Endothelial cell of umbilical vein (primary cell): ENCODE data around the gene ZMIZ1. TPM values are rescaled to one million over a fixed set of nuclear protein-coding genes. Genes with fewer than 3 reads are reported as not detected.

Experiments used
- BruUV-seq: library from RNA; stranded (reverse); fragments of 400-500 nt; replicated peaks from 2 replicates; lab custom pipeline; 2021; lab: Mats Ljungman, UMichigan
- CTCF ChIA-PET: fragments of 300-600, 350-600 bp; sonication (Branson Sonifier 250); formaldehyde crosslinking; loops from one replicate; lab custom pipeline; 2021; ENCODE audit warnings: antibody characterized with exemption, inconsistent platforms; lab: Charles Lee
- POLR2A ChIA-PET: fragments of 300-600, 350-600 bp; sonication (Branson Sonifier 250); formaldehyde crosslinking; loops from one replicate; lab custom pipeline; 2021; ENCODE audit warnings: antibody characterized with exemption, inconsistent platforms; lab: Charles Lee
- DNase-seq: peaks from one replicate; pipeline ENCODE4 v3.0.0-alpha.2; 2011; ENCODE audit warnings: low read depth, low spot score
- FAIRE-seq: peaks from 2 replicates; lab custom pipeline; 2011; peaks lifted over from hg19 to GRCh38; lab: Jason Lieb, UNC
- H2AFZ ChIP-seq: 2 replicates; pipeline ENCODE4 v1.6.0; 2012; ENCODE audit warnings: low read depth, low read length, control low read depth, inconsistent platforms
- H3K27ac ChIP-seq: 2 replicates; pipeline ENCODE4 v1.5.1; 2011; ENCODE audit warnings: low read depth, mild to moderate bottlenecking, control low read depth, low read length, moderate library complexity; ENCODE audit not compliant: insufficient read depth
- H3K27me3 ChIP-seq, 2 experiments: 2 replicates each; pipeline versions ENCODE4 v1.6.0 to v1.6.1; 2011; ENCODE audit warnings: low read length in 2 of 2, mixed read lengths in 1 of 2; ENCODE audit not compliant: control insufficient read depth in 2 of 2, insufficient read depth in 2 of 2
- H3K36me3 ChIP-seq, 2 experiments: 2 replicates in 1 of 2; 3 replicates in 1 of 2; pipeline ENCODE4 v1.5.1; 2011; ENCODE audit warnings: low read length in 2 of 2, mild to moderate bottlenecking in 1 of 2, moderate library complexity in 1 of 2; ENCODE audit not compliant: control insufficient read depth in 2 of 2, insufficient read depth in 2 of 2; ENCODE audit errors: extremely low read depth in 1 of 2
- H3K4me1 ChIP-seq: 3 replicates; pipeline ENCODE4 v1.5.1; 2011; ENCODE audit warnings: mild to moderate bottlenecking, low read length; ENCODE audit not compliant: control insufficient read depth, insufficient read depth; ENCODE audit errors: extremely low read depth
- H3K4me2 ChIP-seq: 2 replicates; pipeline ENCODE4 v1.6.1; 2011; ENCODE audit warnings: low read length, control low read depth, mixed read lengths; ENCODE audit not compliant: insufficient read depth
- H3K4me3 ChIP-seq, 3 experiments: fragments of 200-600 bp in 1 of 3; sonication (generic), shearing (Covaris generic) in 1 of 3; replicated peaks in 1 of 3; 2 replicates each; pipeline ENCODE4 v1.5.1; 2011 to 2016; ENCODE audit warnings: control low read depth in 3 of 3, low read length in 3 of 3, mild to moderate bottlenecking in 2 of 3, inconsistent platforms in 1 of 3, low read depth in 1 of 3, moderate library complexity in 1 of 3; ENCODE audit not compliant: insufficient read depth in 1 of 3
- H3K79me2 ChIP-seq: 2 replicates; pipeline ENCODE4 v1.6.0; 2012; ENCODE audit warnings: low read length, inconsistent platforms; ENCODE audit not compliant: control insufficient read depth, insufficient read depth
- H3K9ac ChIP-seq: replicated peaks from 2 replicates; pipeline ENCODE3; 2011; ENCODE audit warnings: low read length, control low read depth; ENCODE audit not compliant: insufficient read depth; ENCODE audit errors: extremely low read depth
- H3K9me1 ChIP-seq: replicated peaks from 3 replicates; pipeline ENCODE4 v1.6.0; 2011; ENCODE audit warnings: mild to moderate bottlenecking, low read length; ENCODE audit not compliant: control insufficient read depth, insufficient read depth; ENCODE audit errors: extremely low read depth
- H3K9me3 ChIP-seq: replicated peaks from 2 replicates; pipeline ENCODE4 v1.5.1; 2012; ENCODE audit warnings: low read length, inconsistent platforms; ENCODE audit not compliant: control insufficient read depth, insufficient read depth
- H4K20me1 ChIP-seq: replicated peaks from 2 replicates; pipeline ENCODE3; 2011; ENCODE audit warnings: mild to moderate bottlenecking, low read length; ENCODE audit not compliant: control insufficient read depth, insufficient read depth; ENCODE audit errors: extremely low read depth
- CTCF ChIP-seq, 2 donors: IDR thresholded peaks; 1 replicate in 1 of 2; 2 replicates in 1 of 2; pipeline ENCODE4 v1.5.1; 2011; ENCODE audit warnings: low read length in 2 of 2, mild to moderate bottlenecking in 2 of 2, moderate library complexity in 2 of 2, control low read depth in 1 of 2, inconsistent platforms in 1 of 2, low read depth in 1 of 2; ENCODE audit not compliant: insufficient read depth in 1 of 2; ENCODE audit errors: extremely low read depth in 1 of 2
- EZH2 ChIP-seq: IDR thresholded peaks from 2 replicates; pipeline ENCODE4 v1.6.1; 2012; ENCODE audit warnings: borderline replicate concordance, low read depth, mild to moderate bottlenecking, moderate library complexity, low read length, inconsistent platforms; ENCODE audit not compliant: severe bottlenecking
- FOS ChIP-seq: IDR thresholded peaks from 2 replicates; pipeline ENCODE4 v1.6.1; 2011; ENCODE audit warnings: mild to moderate bottlenecking, low read length, moderate library complexity, borderline replicate concordance; ENCODE audit not compliant: insufficient read depth
- GATA2 ChIP-seq: IDR thresholded peaks from 2 replicates; pipeline ENCODE4 v1.7.0; 2011; ENCODE audit warnings: low read depth, mild to moderate bottlenecking, moderate library complexity, mixed read lengths, low read length; ENCODE audit not compliant: insufficient read length, insufficient read depth
- JUN ChIP-seq: IDR thresholded peaks from 2 replicates; pipeline ENCODE4 v1.6.1; 2011; ENCODE audit warnings: borderline replicate concordance, low read depth; ENCODE audit not compliant: insufficient read length, insufficient read depth
- MAX ChIP-seq: IDR thresholded peaks from 2 replicates; pipeline ENCODE4 v1.6.1; 2011; ENCODE audit not compliant: insufficient read depth, insufficient read length
- MYC ChIP-seq: IDR thresholded peaks from one replicate; pipeline ENCODE4 v1.6.1; 2011; ENCODE audit warnings: mild to moderate bottlenecking, low read depth, low read length
- POLR2A ChIP-seq: IDR thresholded peaks from 2 replicates; pipeline ENCODE4 v1.6.1; 2012; ENCODE audit warnings: low read depth, mild to moderate bottlenecking, control low read depth, low read length
- POLR2AphosphoS5 ChIP-seq: IDR thresholded peaks from 2 replicates; pipeline ENCODE4 v1.6.1; 2012; ENCODE audit warnings: low read depth, mild to moderate bottlenecking, control low read depth, low read length, moderate library complexity; ENCODE audit not compliant: insufficient read depth
- dilution Hi-C: fragments of 300-500 bp; cut with MboI; formaldehyde crosslinking; loops from one replicate; pipeline ENCODE4 v1.15.0; 2019; ENCODE audit warnings: low sequenced_read_pairs; ENCODE audit not compliant: extremely low pct_ligation_motif_present
- intact Hi-C: fragments of 100-400 bp; cut with micrococcal nuclease; formaldehyde crosslinking; loops from one replicate; pipeline ENCODE4 v1.10.0; 2022
- polyA plus RNA-seq, 4 experiments: library from polyadenylated mRNA; depleted of rRNA in 3 of 4; stranded (reverse) in 3 of 4; unstranded in 1 of 4; fragments of >200 nt; gene quantifications; 2 replicates each; pipeline versions ENCODE4 v1.2.1 to v1.2.3, GENCODE V29; 2011 to 2012; ENCODE audit warnings: missing spikeins in 1 of 4
- total RNA-seq: library from RNA; stranded (reverse); gene quantifications from 2 replicates; pipeline ENCODE4 v1.2.3, GENCODE V29; 2021

ZMIZ1 gene
- total and polyA plus RNA-seq, 2 donors (not counting 3 experiments of a cell fraction or from before 2014, with no cell fraction given), result 12.5 to 46.7 TPM

GRCh38 chr10:79100771-79101170 is 32.0 kb downstream of the ZMIZ1 start:
- H3K9me1 ChIP-seq, result no peaks in the 10 kb centered on the region
- H3K27ac ChIP-seq, result no peak overlapping the region
- no peak overlapping the region for H3K4me3 ChIP-seq
- no peak overlapping the region for H2AFZ ChIP-seq
- no peak for DNase-seq
- H3K9me3 ChIP-seq, result no peaks in the 10 kb centered on the region
- FAIRE-seq, result no peak
- CTCF ChIA-PET, result interaction anchor here (0.7 to 1.1 kb wide), 3 partner anchors 12 to 1232 kb away, joined by 3 read pairs; no protein-coding TSS in a partner anchor
- H3K4me1 ChIP-seq, result peaks cover 16% of the 10 kb centered on the region
- peaks cover 4% of the 10 kb centered on the region for H4K20me1 ChIP-seq
- H3K4me2 ChIP-seq, result no peak overlapping the region
- no peaks in the 10 kb centered on the region for H3K27me3 ChIP-seq
- POLR2A ChIA-PET, result no interaction called here
- H3K36me3 ChIP-seq, result peaks cover 0 to 2% of the 10 kb centered on the region in 2 experiments
- BruUV-seq, result no TSS peak
- peaks cover 83% of the 10 kb centered on the region for H3K79me2 ChIP-seq
- H3K9ac ChIP-seq, result no peak overlapping the region
- dilution Hi-C loops (no loop called here), intact Hi-C loops (no loop called here)
- TF ChIP-seq GATA2 (no peak), POLR2A (no peak), JUN (no peak), FOS (no peak), MYC (no peak), EZH2 (no peak), CTCF (IDR thresholded peaks at IDR 0.05; ENCODE audit: extremely low read depth in 1 of 2, insufficient read depth in 1 of 2, low read depth in 1 of 2, low read length in 2 of 2) (no peak), MAX (no peak), POLR2AphosphoS5 (no peak)
